Measurements from ENCODE around the gene RASIP1.

Gene RASIP1

GRCh38 chr19:48676487-48676886 is 63.9 kb downstream of the RASIP1 start:
- Histone ChIP-seq H3K36me3 (ENCODE audit: control insufficient read depth, insufficient read depth, low read length) (no peaks in the 10 kb centered on the region), H3K4me1 (ENCODE audit: control insufficient read depth, insufficient read depth, low read length, poor library complexity, severe bottlenecking) (no peaks in the 10 kb centered on the region), H3K4me3 (ENCODE audit: insufficient read depth, low read depth, low read length, poor library complexity, severe bottlenecking) (no peak overlapping the region), H3K27me3 (replicated peaks; ENCODE audit: control insufficient read depth, insufficient read depth, low read length, poor library complexity, severe bottlenecking) (no peaks in the 10 kb centered on the region), H3K9me3 (ENCODE audit: control insufficient read depth, low read length) (no peaks in the 10 kb centered on the region), H3K27ac (ENCODE audit: insufficient read depth, low read length, poor library complexity, severe bottlenecking) (no peak overlapping the region)
- DNase-seq, result no peak

DNA sequence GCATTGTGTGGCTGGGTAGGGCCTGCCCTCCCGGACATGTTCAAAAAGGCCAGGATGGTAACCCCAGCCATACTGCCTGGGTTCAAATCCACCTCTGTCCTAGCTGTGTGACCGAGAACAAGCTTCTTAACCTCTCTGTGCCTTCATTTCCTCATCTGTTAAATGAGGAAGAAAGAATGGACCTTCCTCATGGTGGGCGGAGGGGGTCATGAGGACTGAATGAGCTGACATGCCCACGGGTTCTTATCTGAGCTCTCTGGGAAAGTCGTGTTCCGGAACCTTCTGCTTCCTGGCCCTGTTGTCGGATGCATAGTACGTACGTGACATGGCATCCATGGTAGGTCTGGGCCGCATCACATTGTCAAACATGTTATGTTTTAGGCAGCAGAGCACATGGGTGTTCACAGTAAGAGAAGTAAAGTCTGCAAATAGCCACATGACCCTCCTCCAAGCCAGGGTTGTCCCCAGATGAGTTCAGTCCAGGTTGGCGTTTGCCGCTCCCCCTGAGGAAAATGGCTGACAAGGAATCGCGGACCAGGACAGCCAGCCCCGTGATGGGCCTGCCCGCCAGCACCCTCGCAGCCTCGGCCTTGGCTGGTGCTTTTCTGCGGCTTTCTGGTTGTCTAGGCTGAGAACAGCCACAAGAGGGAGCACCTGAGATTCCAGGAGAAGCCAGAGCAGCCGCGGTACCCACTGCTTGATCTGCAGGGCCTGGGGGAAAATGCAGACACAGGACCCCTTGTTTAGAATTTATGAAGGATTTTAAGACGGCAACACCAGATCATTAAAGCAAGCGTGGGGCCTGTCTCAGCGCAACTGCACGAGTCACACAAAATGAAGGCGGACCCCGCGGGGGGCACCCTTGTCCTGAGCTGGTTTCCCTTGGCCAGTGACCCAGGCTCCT is 65.2 kb downstream of the RASIP1 start:
- H3K36me3 ChIP-seq (ENCODE audit: control insufficient read depth, insufficient read depth, low read length), result no peaks in the 10 kb centered on the region
- H3K4me3 ChIP-seq (ENCODE audit: insufficient read depth, low read depth, low read length, poor library complexity, severe bottlenecking), result no peak overlapping the region
- H3K9me3 ChIP-seq (ENCODE audit: control insufficient read depth, low read length), result no peaks in the 10 kb centered on the region
- peak; percentile 46 to 56 (median 47) for DNase-seq
- no peak overlapping the region for H3K27ac ChIP-seq (ENCODE audit: insufficient read depth, low read length, poor library complexity, severe bottlenecking)
- no peaks in the 10 kb centered on the region for H3K4me1 ChIP-seq (ENCODE audit: control insufficient read depth, insufficient read depth, low read length, poor library complexity, severe bottlenecking)
- H3K27me3 ChIP-seq (replicated peaks; ENCODE audit: control insufficient read depth, insufficient read depth, low read length, poor library complexity, severe bottlenecking), result no peaks in the 10 kb centered on the region

GRCh38 chr19:48674216-48674809 is 66.1 kb downstream of the RASIP1 start:
- H3K36me3 ChIP-seq (ENCODE audit: control insufficient read depth, insufficient read depth, low read length), result no peaks in the 10 kb centered on the region
- H3K4me3 ChIP-seq (ENCODE audit: insufficient read depth, low read depth, low read length, poor library complexity, severe bottlenecking), result no peak overlapping the region
- H3K27ac ChIP-seq (ENCODE audit: insufficient read depth, low read length, poor library complexity, severe bottlenecking), result no peak overlapping the region
- H3K4me1 ChIP-seq (ENCODE audit: control insufficient read depth, insufficient read depth, low read length, poor library complexity, severe bottlenecking), result no peaks in the 10 kb centered on the region
- no peaks in the 10 kb centered on the region for H3K9me3 ChIP-seq (ENCODE audit: control insufficient read depth, low read length)
- DNase-seq, result no peak
- H3K27me3 ChIP-seq (replicated peaks; ENCODE audit: control insufficient read depth, insufficient read depth, low read length, poor library complexity, severe bottlenecking), result no peaks in the 10 kb centered on the region

- no peaks in the 10 kb centered on the region for H3K27me3 ChIP-seq (replicated peaks; ENCODE audit: control insufficient read depth, insufficient read depth, low read length, poor library complexity, severe bottlenecking)
- H3K36me3 ChIP-seq (ENCODE audit: control insufficient read depth, insufficient read depth, low read length), result no peaks in the 10 kb centered on the region
- no peak for DNase-seq
- no peaks in the 10 kb centered on the region for H3K9me3 ChIP-seq (ENCODE audit: control insufficient read depth, low read length)
- no peak overlapping the region for H3K27ac ChIP-seq (ENCODE audit: insufficient read depth, low read length, poor library complexity, severe bottlenecking)
- no peaks in the 10 kb centered on the region for H3K4me1 ChIP-seq (ENCODE audit: control insufficient read depth, insufficient read depth, low read length, poor library complexity, severe bottlenecking)
- no peak overlapping the region for H3K4me3 ChIP-seq (ENCODE audit: insufficient read depth, low read depth, low read length, poor library complexity, severe bottlenecking)
Observed at GRCh38 chr19:48673436-48674100, 66.8 kb downstream of the RASIP1 start.

DNA sequence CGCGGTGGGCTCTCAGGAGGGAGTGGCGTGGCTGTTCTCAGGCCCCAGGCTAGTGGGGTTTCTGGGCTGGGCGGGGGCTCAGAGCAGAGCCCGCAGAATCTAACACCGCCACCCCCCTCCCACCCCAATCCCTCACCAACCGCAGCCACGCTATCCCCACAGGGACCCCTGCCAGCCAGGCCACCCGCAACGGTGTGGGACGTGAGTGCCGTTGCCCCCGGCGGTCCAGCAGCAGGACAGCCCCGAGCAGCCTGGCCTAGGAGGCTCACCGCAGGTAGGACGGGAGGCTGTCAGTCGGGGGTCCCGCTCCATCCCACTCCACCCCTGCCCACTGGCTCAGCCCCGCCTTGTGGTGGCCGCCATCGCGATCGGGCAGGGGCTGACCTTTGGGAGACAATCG is 67.4 kb downstream of the RASIP1 start, which contains the start of gene NTN5:
Gene NTN5, minus strand, starts transcription at position 24 of the 400 bp plus-strand sequence. CDS start 2,031 bp downstream, outside the sequence.
- H3K27ac ChIP-seq (ENCODE audit: insufficient read depth, low read length, poor library complexity, severe bottlenecking), result no peak within 1 kb of the TSS
- DNase-seq, result no peak
- H3K9me3 ChIP-seq (ENCODE audit: control insufficient read depth, low read length), result no peaks in the 10 kb centered on the region
- no peaks in the 10 kb centered on the region for H3K27me3 ChIP-seq (replicated peaks; ENCODE audit: control insufficient read depth, insufficient read depth, low read length, poor library complexity, severe bottlenecking)
- no peaks in the 10 kb centered on the region for H3K36me3 ChIP-seq (ENCODE audit: control insufficient read depth, insufficient read depth, low read length)
- no peaks in the 10 kb centered on the region for H3K4me1 ChIP-seq (ENCODE audit: control insufficient read depth, insufficient read depth, low read length, poor library complexity, severe bottlenecking)
- no peak within 1 kb of the TSS for H3K4me3 ChIP-seq (ENCODE audit: insufficient read depth, low read depth, low read length, poor library complexity, severe bottlenecking)

GRCh38 chr19:48671446-48671995 is 68.9 kb downstream of the RASIP1 start:
- DNase-seq, result no peak
- Histone ChIP-seq H3K27ac (ENCODE audit: insufficient read depth, low read length, poor library complexity, severe bottlenecking) (no peak overlapping the region), H3K9me3 (ENCODE audit: control insufficient read depth, low read length) (no peaks in the 10 kb centered on the region), H3K27me3 (replicated peaks; ENCODE audit: control insufficient read depth, insufficient read depth, low read length, poor library complexity, severe bottlenecking) (no peaks in the 10 kb centered on the region), H3K4me1 (ENCODE audit: control insufficient read depth, insufficient read depth, low read length, poor library complexity, severe bottlenecking) (no peaks in the 10 kb centered on the region), H3K36me3 (ENCODE audit: control insufficient read depth, insufficient read depth, low read length) (no peaks in the 10 kb centered on the region), H3K4me3 (ENCODE audit: insufficient read depth, low read depth, low read length, poor library complexity, severe bottlenecking) (no peak overlapping the region)

GRCh38 chr19:48670699-48671445 is 69.5 kb downstream of the RASIP1 start:
- Histone ChIP-seq H3K9me3 (ENCODE audit: control insufficient read depth, low read length) (no peaks in the 10 kb centered on the region), H3K36me3 (ENCODE audit: control insufficient read depth, insufficient read depth, low read length) (no peaks in the 10 kb centered on the region), H3K27ac (ENCODE audit: insufficient read depth, low read length, poor library complexity, severe bottlenecking) (no peak overlapping the region), H3K4me3 (ENCODE audit: insufficient read depth, low read depth, low read length, poor library complexity, severe bottlenecking) (no peak overlapping the region), H3K4me1 (ENCODE audit: control insufficient read depth, insufficient read depth, low read length, poor library complexity, severe bottlenecking) (no peaks in the 10 kb centered on the region), H3K27me3 (replicated peaks; ENCODE audit: control insufficient read depth, insufficient read depth, low read length, poor library complexity, severe bottlenecking) (no peaks in the 10 kb centered on the region)
- DNase-seq, result no peak
